Fibroblast of villous mesenchyme (primary cell): ENCODE results near the gene POLR1D. TPM values are rescaled to one million over a fixed set of nuclear protein-coding genes. Genes with fewer than 3 reads are reported as not detected.

Source experiments
- DNase-seq: peaks from one replicate; pipeline ENCODE4 v3.0.0-alpha.2; 2010; ENCODE audit warnings: low read depth
- H3K4me3 ChIP-seq: 2 replicates; pipeline ENCODE4 v1.5.1; 2011; ENCODE audit warnings: low read depth, mild to moderate bottlenecking, low read length
- CTCF ChIP-seq: IDR thresholded peaks from 2 replicates; pipeline ENCODE4 v1.5.1; 2012; ENCODE audit warnings: low read depth, mild to moderate bottlenecking, low read length; ENCODE audit not compliant: insufficient read depth
- total RNA-seq: library from RNA; depleted of rRNA; stranded (reverse); fragments of >200 nt; gene quantifications from 2 replicates; pipeline ENCODE4 v1.2.3, GENCODE V29; 2012

Gene POLR1D
- total RNA-seq, 1 donor: 57.9 TPM

DNA sequence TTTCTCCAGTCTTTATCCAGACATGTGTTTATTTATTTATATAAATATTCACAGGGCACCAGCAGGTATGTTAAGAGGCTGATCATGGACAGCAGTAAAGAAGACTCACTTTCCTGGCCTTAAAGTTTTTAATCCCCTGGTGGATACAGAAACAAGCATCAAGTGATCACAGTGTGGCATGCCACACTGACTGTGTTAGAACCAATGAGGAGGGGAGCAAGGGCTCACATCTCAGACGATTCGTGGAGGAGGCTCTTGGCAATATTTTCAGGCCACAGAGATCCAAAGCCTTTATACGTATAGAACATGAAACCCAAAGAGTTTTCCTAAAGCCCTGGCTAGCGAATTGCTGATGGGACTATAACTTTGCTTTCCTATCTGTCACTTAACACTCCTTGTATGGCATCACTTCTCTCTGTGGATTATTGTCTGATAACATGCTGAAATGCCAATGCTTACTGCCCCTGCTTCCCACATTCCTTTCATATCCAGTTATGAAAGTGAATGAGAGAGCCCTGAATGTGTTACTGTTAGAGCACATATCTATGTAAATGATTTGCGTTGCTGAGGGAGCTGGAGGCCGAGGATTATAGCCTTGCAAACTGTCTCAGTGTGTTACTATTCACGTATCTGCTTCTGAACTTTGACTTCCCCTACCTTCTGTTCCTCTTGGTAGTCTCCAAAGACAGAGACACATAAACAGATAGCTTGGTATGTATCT, 37.6 kb downstream of the POLR1D start:
- DNase-seq: peak; percentile 60
- no peak overlapping the region for H3K4me3 ChIP-seq
- TF ChIP-seq CTCF: no peak

- DNase-seq: no peak
- TF ChIP-seq CTCF: no peak
- H3K4me3 ChIP-seq: no peak overlapping the region
Observed at GRCh38 chr13:27660511-27660910, 38.8 kb downstream of the POLR1D start.

DNA sequence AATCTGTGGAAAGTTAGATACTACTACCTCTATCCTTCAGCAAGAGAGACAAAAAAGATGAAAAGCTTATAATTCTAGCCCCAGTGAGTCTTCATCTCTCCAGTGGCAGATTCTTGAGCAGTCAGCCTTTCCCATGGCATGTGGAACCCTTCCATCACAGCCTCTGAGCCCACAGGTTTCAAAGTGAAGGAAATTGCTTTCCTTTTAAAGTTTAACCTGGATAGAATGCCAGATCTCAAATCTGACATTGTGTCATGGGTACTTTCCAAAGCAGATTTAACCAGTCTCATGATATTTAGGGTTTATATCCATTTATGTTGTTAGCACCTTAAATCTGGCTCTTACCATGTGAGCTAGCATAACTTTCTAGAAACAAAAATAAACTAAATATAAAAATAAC, 39.3 kb downstream of the POLR1D start:
- no peak overlapping the region for H3K4me3 ChIP-seq
- no peak for TF ChIP-seq CTCF

DNA sequence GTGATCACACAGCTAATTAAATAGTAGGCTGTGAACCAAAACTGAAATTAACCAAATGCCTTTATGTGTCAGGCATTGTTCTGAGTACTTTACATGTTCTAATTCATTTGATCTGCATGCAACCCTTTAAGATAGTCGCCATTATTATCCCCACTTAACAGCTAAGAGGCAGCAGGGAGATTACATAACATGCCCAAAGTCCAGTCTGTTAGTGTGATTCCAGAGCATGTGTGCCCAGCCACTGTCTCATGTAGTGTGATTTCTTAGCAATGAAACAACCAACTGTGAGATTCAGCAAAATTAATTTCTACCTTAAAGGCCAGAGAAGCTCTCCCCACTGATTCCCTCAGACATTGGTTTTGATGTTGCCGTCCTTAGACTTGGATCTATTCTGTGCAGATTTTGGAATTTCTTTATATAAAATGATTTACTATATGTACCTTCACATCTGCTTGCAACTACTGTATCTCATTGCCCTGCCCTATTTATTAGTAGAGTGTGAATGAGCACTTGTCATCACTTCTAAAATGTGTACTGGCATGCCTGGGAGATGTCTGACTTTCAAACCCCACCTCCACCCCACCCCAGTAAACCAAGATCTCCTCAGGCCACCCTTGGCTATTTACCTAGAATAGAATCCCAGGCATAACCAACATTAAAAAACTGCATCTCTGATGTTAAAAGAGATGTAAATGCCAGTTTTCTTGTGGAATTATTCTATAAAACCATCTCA, 41.2 kb downstream of the POLR1D start:
- no peak for DNase-seq
- TF ChIP-seq CTCF: no peak
- no peak overlapping the region for H3K4me3 ChIP-seq

More for the DNA sequence above, 39.3 kb downstream of the POLR1D start:
- no peak for DNase-seq

GRCh38 chr13:27663947-27664346, 42.3 kb downstream of the POLR1D start:
- no peak for TF ChIP-seq CTCF
- DNase-seq: no peak
- H3K4me3 ChIP-seq: no peak overlapping the region

DNA sequence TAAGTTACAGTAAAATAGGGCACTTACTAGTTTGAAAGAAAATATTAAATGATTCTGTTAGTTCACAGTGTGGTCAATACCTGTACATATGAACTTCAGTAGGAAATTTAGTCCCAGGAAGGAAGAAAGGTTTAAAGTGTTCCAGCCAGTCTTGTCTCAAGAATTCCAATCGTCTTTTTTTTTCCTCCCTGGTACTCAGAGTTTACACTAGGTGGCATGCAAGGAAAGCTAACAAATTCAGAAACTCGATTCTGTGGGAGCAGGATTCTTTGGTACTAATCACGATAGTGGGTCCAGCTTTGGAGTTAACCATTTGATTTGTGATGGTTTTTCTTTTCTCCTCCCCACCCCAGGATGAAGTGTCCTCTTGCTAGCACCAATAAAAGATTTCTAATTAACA, 43.6 kb downstream of the POLR1D start:
- peak; percentile 34 for TF ChIP-seq CTCF
- no peak overlapping the region for H3K4me3 ChIP-seq
- peak; percentile 15 for DNase-seq
